Prostate gland (tissue), 2 donors: ENCODE measurements around the gene GNA14. TPM values are rescaled to one million over a fixed set of nuclear protein-coding genes. Genes with fewer than 3 reads are reported as not detected.
"Not testable (repeated sequence)": the region's sequence is repeated elsewhere in the genome, so short reads cannot be mapped to it uniquely, and the experiment has no call there.

ENCODE experiments used
- DNase-seq: peaks from one replicate; pipeline ENCODE4 v3.0.0-alpha.2; 2019; ENCODE audit warnings: low spot score
- H3K27ac ChIP-seq, 2 donors: fragments of 200-600 bp; sonication (generic); 2 replicates each; pipeline ENCODE4 v1.5.1; 2017 to 2019
- H3K27me3 ChIP-seq: fragments of 200-600 bp; sonication (generic); replicated peaks from 2 replicates; pipeline ENCODE4 v1.5.1; 2019; ENCODE audit not compliant: insufficient read depth
- H3K36me3 ChIP-seq, 2 donors: fragments of 200-600 bp; sonication (generic); 1 replicate in 1 of 2; 2 replicates in 1 of 2; pipeline versions ENCODE4 v1.5.1 to v1.8.1; 2017 to 2019
- H3K4me1 ChIP-seq: fragments of 200-600 bp; sonication (generic); replicated peaks from 2 replicates; pipeline ENCODE4 v1.5.1; 2019
- H3K4me3 ChIP-seq, 2 donors: fragments of 200-600 bp; sonication (generic); 2 replicates each; pipeline ENCODE4 v1.5.1; 2017 to 2019
- H3K9me3 ChIP-seq: fragments of 200-600 bp; sonication (generic); 2 replicates; pipeline ENCODE4 v1.5.1; 2017
- POLR2A ChIP-seq: fragments of 450-650 bp; IDR thresholded peaks from one replicate; pipeline ENCODE4 v1.6.1; 2016; ENCODE audit warnings: antibody characterized with exemption, mild to moderate bottlenecking
- POLR2AphosphoS5 ChIP-seq: sonication (generic); formaldehyde crosslinking; IDR thresholded peaks from one replicate; pipeline ENCODE4 v1.6.1; 2017; ENCODE audit warnings: antibody characterized with exemption
- WGBS: methylation state at CpG from one replicate; pipeline ENCODE4 v1.1.5; 2018; 5-methylcytosine and 5-hydroxymethylcytosine counted together
- intact Hi-C: fragments of 100-400 bp; cut with DNase I; formaldehyde crosslinking; loops from one replicate; pipeline ENCODE4 v1.14.2; 2022
- total RNA-seq, 2 donors: library from RNA; depleted of rRNA; stranded (reverse); fragments of >200 nt; gene quantifications; one replicate each; pipeline ENCODE4 v1.1.0, GENCODE V29; 2016
- TF ChIP-seq, protein P1 (sequence below), 4 experiments: fragments of 200-600 bp in 2 of 4; fragments of 450-650 bp in 2 of 4; sonication (generic) in 2 of 4; IDR thresholded peaks; 1 replicate in 3 of 4; 2 replicates in 1 of 4; pipeline ENCODE4 v1.5.1; 2016 to 2019; ENCODE audit warnings: antibody characterized with exemption in 4 of 4, mild to moderate bottlenecking in 2 of 4, moderate library complexity in 2 of 4

GNA14 gene
- total RNA-seq, 2 donors from 2014 or later: 2.4 to 5.5 TPM

DNA sequence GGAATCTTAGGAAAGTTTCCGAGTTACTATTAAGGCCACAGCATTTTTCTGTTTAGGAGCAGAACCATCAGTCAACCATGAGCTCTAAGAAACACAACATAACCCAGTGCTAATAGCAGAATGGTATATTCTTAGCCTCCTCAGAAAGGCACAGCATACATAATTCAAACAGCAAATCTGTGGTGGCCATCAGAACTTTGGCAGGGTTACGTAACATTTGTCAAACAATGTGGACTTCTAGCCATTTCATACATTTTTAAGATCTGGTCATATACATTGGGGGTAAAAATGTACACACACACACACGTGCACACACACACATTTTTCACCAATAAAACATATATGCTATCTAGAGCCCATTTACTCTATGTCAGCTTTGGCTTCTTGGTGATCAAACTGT lies 225.2 kb downstream of the GNA14 start:
- H3K36me3 ChIP-seq: no peaks in the 10 kb centered on the region
- intact Hi-C loops: no loop called here
- H3K27me3 ChIP-seq: no peaks in the 10 kb centered on the region
- TF ChIP-seq POLR2AphosphoS5 (no peak), POLR2A (no peak)
- TF ChIP-seq, protein P1, sequence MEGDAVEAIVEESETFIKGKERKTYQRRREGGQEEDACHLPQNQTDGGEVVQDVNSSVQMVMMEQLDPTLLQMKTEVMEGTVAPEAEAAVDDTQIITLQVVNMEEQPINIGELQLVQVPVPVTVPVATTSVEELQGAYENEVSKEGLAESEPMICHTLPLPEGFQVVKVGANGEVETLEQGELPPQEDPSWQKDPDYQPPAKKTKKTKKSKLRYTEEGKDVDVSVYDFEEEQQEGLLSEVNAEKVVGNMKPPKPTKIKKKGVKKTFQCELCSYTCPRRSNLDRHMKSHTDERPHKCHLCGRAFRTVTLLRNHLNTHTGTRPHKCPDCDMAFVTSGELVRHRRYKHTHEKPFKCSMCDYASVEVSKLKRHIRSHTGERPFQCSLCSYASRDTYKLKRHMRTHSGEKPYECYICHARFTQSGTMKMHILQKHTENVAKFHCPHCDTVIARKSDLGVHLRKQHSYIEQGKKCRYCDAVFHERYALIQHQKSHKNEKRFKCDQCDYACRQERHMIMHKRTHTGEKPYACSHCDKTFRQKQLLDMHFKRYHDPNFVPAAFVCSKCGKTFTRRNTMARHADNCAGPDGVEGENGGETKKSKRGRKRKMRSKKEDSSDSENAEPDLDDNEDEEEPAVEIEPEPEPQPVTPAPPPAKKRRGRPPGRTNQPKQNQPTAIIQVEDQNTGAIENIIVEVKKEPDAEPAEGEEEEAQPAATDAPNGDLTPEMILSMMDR (IDR thresholded peaks at IDR 0.05): no peak
- 91% methylated on average over 3 of the region's 3 CpGs for WGBS
- no peak overlapping the region for H3K27ac ChIP-seq
- no peaks in the 10 kb centered on the region for H3K9me3 ChIP-seq
- H3K4me3 ChIP-seq: no peak overlapping the region
- no peaks in the 10 kb centered on the region for H3K4me1 ChIP-seq
- DNase-seq: no peak

DNA sequence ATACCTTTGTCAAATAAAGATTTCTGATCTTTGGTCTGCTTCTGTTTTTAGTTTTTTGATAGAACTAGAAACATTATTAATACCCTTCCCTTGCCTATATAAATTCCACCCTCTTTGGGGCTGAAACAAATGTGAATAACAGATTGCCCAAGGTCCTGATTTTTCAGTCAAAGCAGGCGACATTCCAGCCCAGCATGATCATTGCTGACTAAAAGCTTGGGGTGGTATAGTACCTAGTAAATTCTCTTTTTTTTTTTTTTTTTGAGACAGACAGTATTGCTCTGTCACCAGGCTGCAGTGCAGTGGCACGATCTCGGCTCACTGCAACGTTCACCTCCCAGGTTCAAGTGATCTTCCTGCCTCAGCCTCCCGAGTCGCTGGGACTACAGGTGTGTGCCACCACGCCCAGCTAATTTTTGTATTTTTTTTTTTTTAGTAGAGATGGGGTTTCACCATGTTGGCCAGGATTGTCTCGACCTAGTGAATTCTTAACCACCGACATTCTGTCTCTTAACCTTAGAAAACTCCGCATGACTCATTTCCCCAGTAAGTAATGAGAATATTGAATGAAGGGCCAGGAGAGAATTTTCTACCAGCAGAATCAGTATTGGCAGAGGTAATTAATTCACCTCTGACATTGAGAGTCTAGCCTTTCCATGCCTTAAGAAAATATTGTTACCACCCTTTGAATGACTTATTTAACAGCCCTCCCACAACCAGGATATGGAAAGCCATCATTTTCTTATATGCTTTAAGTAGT lies 226.4 kb downstream of the GNA14 start:
- no peaks in the 10 kb centered on the region for H3K9me3 ChIP-seq
- no peaks in the 10 kb centered on the region for H3K36me3 ChIP-seq
- WGBS: 97% methylated on average over 10 of the region's 10 CpGs
- H3K4me3 ChIP-seq: no peak overlapping the region
- intact Hi-C loops: no loop called here
- H3K27me3 ChIP-seq: no peaks in the 10 kb centered on the region
- no peaks in the 10 kb centered on the region for H3K4me1 ChIP-seq
- no peak for TF ChIP-seq POLR2A
- TF ChIP-seq, protein P1 (IDR thresholded peaks at IDR 0.05): no peak
- no peak for TF ChIP-seq POLR2AphosphoS5
- H3K27ac ChIP-seq: no peak overlapping the region
- no peak for DNase-seq

- Histone ChIP-seq H3K27me3 (no peaks in the 10 kb centered on the region), H3K27ac (no peak overlapping the region)
- intact Hi-C loops: no loop called here
Observed at GRCh38 chr9:77420641-77421040, 227.5 kb downstream of the GNA14 start.

GRCh38 chr9:77418226-77418625 lies 229.9 kb downstream of the GNA14 start:
- no peaks in the 10 kb centered on the region for H3K9me3 ChIP-seq
- no peaks in the 10 kb centered on the region for H3K36me3 ChIP-seq
- no peak overlapping the region for H3K4me3 ChIP-seq
- no peak overlapping the region for H3K27ac ChIP-seq
- no peaks in the 10 kb centered on the region for H3K4me1 ChIP-seq
- intact Hi-C loops: no loop called here
- no peak for TF ChIP-seq POLR2AphosphoS5
- TF ChIP-seq, protein P1 (IDR thresholded peaks at IDR 0.05): no peak
- no peak for TF ChIP-seq POLR2A
- no peak for DNase-seq
- no peaks in the 10 kb centered on the region for H3K27me3 ChIP-seq

More at GRCh38 chr9:77420641-77421040, 227.5 kb downstream of the GNA14 start:
- 77% methylated on average over 2 of the region's 2 CpGs for WGBS
- no peak for DNase-seq
- H3K36me3 ChIP-seq: no peaks in the 10 kb centered on the region
- TF ChIP-seq POLR2AphosphoS5: no peak
- TF ChIP-seq, protein P1 (IDR thresholded peaks at IDR 0.05): no peak
- no peak for TF ChIP-seq POLR2A
- no peak overlapping the region for H3K4me3 ChIP-seq
- H3K4me1 ChIP-seq: no peaks in the 10 kb centered on the region
- H3K9me3 ChIP-seq: no peaks in the 10 kb centered on the region

DNA sequence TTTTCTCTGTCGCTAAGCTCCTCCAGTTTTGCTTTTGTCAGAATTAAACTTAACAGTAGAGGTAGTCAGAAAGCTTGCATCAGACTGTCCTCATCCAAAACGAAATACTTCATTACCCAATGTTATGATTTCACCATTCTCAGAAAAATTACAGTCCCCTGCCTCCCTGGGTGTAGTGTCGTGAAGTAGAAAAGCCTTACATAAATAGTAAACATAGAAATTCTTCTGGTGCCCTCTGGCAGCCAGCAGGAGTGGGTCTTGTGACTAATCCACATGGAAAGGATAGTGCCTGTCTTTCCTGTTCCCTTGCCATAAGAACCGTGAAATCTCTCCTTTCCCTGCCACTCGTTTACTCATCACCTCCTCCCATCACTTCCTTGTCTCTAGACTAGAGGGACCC lies 230.6 kb downstream of the GNA14 start:
- intact Hi-C loops: no loop called here
- no peaks in the 10 kb centered on the region for H3K27me3 ChIP-seq
- WGBS: 46% methylated on average over 5 of the region's 5 CpGs

GRCh38 chr9:77408521-77408920 lies 239.6 kb downstream of the GNA14 start:
- DNase-seq, H3K4me1 ChIP-seq, intact Hi-C loops, H3K9me3 ChIP-seq, H3K4me3 ChIP-seq, H3K27ac ChIP-seq, H3K27me3 ChIP-seq, H3K36me3 ChIP-seq: not testable (repeated sequence)
- 93% methylated on average over 9 of the region's 9 CpGs for WGBS

More for the DNA sequence above, 230.6 kb downstream of the GNA14 start:
- Histone ChIP-seq H3K4me1 (no peaks in the 10 kb centered on the region), H3K4me3 (no peak overlapping the region), H3K9me3 (no peaks in the 10 kb centered on the region), H3K36me3 (no peaks in the 10 kb centered on the region), H3K27ac (no peak overlapping the region)
- DNase-seq: no peak
- TF ChIP-seq, protein P1 (IDR thresholded peaks at IDR 0.05): no peak
- no peak for TF ChIP-seq POLR2A
- TF ChIP-seq POLR2AphosphoS5: no peak
